Measurements from ENCODE around the gene KLF13. TPM values are rescaled to one million over a fixed set of nuclear protein-coding genes. Genes with fewer than 3 reads are reported as not detected.

KLF13 gene
- total RNA-seq, 1 donor from 2014 or later, result 65.7 TPM

- intact Hi-C loops (cut with DNase I), result loop anchor here (2.0 to 10.0 kb wide), 4 partner anchors 64 to 157 kb away; no protein-coding TSS in a partner anchor
- ATAC-seq (ENCODE audit: poor library complexity) (peak; percentile 7), DNase-seq (peak; percentile 84)
These were observed 1.2 kb downstream of the KLF13 start for GRCh38 chr15:31327669-31328427.

- DNase-seq, result peak; percentile 74
- ATAC-seq (ENCODE audit: poor library complexity), result no peak
- intact Hi-C loops (cut with DNase I), result loop anchor here (5.0 to 10.0 kb wide), 3 partner anchors 64 to 156 kb away; no protein-coding TSS in a partner anchor
These were observed 1.9 kb downstream of the KLF13 start for GRCh38 chr15:31328428-31328968.

DNA sequence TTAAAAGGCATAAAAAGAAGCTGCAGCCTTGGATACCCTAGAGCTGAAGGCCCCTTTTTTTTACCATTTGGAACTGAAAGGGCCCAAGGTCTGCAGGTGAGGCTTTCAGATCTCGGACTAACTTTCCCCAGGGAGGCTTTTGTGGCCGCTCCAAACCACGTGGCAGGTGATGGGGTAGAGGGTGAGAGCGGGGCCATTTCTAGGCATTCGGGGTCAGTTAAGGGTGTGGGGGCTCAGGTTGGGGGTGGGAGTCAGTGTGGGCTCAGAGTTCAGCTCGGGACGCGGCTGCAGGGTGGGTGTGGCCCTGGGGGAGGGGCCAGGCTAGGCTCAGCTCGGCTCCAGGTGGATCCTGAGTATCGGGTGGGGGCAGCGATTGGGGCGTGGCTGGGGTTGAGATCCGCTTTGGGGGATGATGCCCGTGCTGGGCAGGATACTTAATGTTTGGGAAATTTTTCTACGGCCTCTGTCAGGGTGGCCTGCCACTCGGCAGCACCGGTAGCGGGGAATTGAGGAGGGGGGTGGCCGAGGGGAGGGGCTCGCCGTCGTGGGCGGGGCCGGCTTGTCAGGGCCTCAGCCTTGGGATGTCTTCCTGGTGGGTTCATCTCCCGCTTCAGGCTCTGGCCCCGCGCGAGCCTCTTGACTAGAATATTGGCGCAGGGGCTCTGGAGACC is 2.5 kb downstream of the KLF13 start:
- ATAC-seq (ENCODE audit: poor library complexity) (no peak), DNase-seq (no peak)
- intact Hi-C loops (cut with DNase I), result loop anchor here (5.0 to 10.0 kb wide), 3 partner anchors 63 to 156 kb away; no protein-coding TSS in a partner anchor

- no peak for ATAC-seq (ENCODE audit: poor library complexity)
- no peak for DNase-seq
- intact Hi-C loops (cut with DNase I), result loop anchor here (5.0 to 10.0 kb wide), 3 partner anchors 63 to 155 kb away; no protein-coding TSS in a partner anchor
These were observed 3.0 kb downstream of the KLF13 start for GRCh38 chr15:31329640-31330010.

DNA sequence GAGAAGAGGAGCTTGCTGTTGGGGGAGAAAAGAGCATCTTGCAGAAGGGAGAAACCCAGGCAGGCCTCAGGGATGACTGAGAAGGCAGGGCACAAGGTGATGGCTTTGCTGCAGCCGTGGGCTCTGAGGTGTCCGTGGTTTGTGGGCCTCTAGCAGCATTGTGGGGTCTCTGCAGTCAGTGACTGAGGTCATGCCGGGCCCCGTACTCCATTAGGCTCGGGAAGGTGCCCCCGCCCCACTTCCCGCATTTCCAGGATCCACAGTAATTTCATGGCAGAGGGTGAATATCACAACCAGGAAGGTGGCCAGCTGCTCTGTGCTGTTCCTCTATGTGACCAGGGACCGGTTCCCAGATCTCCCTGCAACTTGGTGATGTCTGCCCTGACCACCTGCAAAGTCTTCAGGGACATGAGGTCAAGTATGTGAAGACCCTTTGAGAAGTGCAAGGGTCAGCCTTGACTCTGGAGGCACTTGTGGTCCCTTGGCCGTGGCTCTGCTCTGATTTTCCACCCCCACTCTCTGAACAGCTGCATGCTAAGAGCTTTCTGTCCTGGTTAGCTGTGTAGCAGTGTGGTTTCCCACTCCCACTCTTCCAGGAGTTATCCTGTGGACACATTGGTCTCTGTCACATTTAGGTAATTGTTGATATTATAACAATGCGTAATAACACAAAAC is 3.6 kb downstream of the KLF13 start:
- intact Hi-C loops (cut with DNase I), result no loop called here
- ATAC-seq (ENCODE audit: poor library complexity) (no peak), DNase-seq (no peak)

- intact Hi-C loops (cut with DNase I), result no loop called here
- ATAC-seq (ENCODE audit: poor library complexity) (no peak), DNase-seq (peak; percentile 76)
These were observed 4.2 kb downstream of the KLF13 start for GRCh38 chr15:31330836-31331235.

GRCh38 chr15:31331389-31331788 is 4.8 kb downstream of the KLF13 start:
- no peak for DNase-seq
- intact Hi-C loops (cut with DNase I), result no loop called here
- no peak for ATAC-seq (ENCODE audit: poor library complexity)

GRCh38 chr15:31332020-31332680 is 5.5 kb downstream of the KLF13 start:
- intact Hi-C loops (cut with DNase I), result no loop called here
- ATAC-seq (ENCODE audit: poor library complexity) (no peak), DNase-seq (no peak)

- DNase-seq, result no peak
- intact Hi-C loops (cut with DNase I), result no loop called here
- ATAC-seq (ENCODE audit: poor library complexity), result no peak
These were observed 6.0 kb downstream of the KLF13 start for GRCh38 chr15:31332681-31333071.

- intact Hi-C loops (cut with DNase I), result no loop called here
- no peak for ATAC-seq (ENCODE audit: poor library complexity)
- DNase-seq, result no peak
These were observed 6.5 kb downstream of the KLF13 start for GRCh38 chr15:31333119-31333518.

DNA sequence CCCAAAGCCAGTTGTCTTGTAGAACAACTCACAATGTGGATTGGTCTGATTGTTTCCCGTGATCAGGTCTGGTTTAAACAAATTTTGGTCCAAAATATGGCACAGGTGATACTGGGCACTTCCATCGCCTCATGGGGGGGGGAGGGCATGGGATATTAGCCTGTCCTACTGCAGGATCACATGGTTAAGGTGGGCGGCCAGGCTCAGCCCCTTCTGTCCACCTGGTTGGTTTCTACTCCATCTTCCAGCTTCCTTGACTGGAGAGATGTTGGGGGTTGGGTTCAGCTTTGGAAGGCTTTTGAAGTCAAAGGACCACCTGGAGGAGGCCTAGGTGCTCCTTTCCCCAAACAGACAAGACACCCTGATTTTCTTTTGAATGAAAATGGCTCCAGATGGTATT is 7.2 kb downstream of the KLF13 start:
- DNase-seq, result no peak
- ATAC-seq (ENCODE audit: poor library complexity), result no peak
- intact Hi-C loops (cut with DNase I), result no loop called here

GRCh38 chr15:31335989-31336592 is 9.5 kb downstream of the KLF13 start:
- DNase-seq (no peak), ATAC-seq (ENCODE audit: poor library complexity) (peak; percentile 1)

DNA sequence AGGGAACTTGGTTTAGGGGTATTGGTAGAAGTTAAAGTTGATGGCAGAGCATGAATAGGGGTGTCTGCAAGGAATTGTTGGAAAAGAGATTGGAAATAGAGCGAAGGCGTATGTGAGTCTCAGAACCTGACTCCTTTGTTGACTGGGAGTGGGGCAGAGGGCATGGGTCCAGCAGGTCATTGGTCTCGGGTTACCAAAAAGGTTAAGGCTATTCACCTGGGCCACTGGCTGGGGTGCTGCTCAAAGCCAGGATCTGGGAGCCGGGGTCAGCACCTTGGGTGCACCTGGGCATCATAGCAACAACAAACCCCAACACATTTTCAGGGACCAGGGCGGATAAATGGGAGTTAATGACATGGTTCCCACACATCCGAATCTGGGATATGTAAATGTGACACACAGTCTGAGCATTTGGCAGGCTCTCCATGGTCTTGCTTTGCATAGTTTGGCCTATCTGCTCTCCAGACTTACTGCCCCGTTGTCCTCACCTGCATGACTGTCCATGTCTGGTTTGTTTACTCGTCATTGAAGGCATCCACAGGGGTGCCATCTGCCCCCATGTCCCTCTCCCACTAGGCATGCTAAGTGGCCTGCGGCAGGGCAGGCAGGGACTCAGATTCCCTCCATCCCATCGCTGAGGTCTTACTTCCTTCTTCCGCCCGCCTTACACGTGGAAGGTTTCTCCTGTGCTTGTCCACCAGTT is 10.1 kb downstream of the KLF13 start:
- intact Hi-C loops (cut with DNase I), result no loop called here
- no peak for ATAC-seq (ENCODE audit: poor library complexity)
- no peak for DNase-seq

More at GRCh38 chr15:31335989-31336592, 9.5 kb downstream of the KLF13 start:
- intact Hi-C loops (cut with DNase I), result no loop called here

DNA sequence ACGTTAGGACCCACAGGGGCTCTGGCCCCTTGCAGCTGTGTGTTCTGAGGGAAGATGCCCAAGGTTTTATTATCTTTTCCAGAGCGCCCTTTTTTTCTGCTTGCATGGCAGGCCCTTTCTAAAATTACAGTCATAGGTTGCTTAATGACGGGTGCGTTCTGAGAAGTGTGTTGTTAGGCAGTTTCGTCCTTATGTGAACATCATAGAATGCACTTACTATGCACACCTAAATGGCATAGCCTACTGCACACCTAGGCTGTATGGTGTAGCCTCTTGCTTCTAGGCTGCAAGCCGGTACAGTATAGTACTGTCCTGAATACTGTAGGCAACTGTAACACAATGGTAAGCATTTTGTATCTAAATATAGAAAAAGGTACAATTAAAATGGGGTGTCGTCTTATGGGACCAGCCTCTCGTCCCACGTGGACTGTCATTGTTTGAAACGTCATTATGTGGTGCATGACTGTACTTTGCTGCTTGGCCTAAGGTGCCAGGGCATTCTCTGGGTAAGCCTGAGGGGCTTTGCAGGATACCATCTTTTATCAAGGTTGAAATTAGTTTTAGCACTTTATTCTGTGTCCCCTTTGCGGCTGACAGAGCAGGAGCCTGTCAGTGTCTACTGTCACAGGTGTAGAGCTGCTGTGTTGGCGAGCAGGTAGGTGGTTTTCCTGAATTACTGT is 10.9 kb downstream of the KLF13 start:
- intact Hi-C loops (cut with DNase I), result no loop called here
- no peak for ATAC-seq (ENCODE audit: poor library complexity)
- no peak for DNase-seq

DNA sequence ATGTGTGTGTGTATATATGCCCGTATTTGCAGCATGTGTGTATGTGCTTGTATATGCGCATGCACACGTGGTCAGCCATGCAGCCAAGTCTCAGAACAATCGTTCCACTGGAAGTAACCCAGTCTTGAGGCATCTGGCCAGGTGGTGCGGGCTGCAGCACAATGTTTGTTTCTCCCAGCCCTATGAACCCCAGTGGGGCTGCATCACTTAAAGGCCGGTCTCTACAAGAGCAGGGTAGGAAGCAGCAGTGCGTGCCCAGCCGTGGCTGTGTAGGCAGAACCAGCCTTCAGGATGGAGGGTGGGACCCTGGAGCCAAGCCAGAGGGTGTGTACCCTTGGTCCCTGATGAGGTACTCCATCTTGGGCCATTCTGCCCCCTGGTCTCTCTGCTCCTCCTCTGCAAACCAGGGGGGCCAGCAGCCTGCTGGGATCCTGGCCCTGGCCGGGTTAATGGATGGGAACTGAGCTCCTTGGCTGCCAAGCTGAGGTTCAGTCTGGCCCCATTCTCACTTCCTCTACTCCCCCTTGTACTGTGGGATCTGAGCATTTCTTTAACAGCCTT is 11.8 kb downstream of the KLF13 start:
- DNase-seq (peak; percentile 73), ATAC-seq (ENCODE audit: poor library complexity) (peak; percentile 32)
- intact Hi-C loops (cut with DNase I), result no loop called here

DNA sequence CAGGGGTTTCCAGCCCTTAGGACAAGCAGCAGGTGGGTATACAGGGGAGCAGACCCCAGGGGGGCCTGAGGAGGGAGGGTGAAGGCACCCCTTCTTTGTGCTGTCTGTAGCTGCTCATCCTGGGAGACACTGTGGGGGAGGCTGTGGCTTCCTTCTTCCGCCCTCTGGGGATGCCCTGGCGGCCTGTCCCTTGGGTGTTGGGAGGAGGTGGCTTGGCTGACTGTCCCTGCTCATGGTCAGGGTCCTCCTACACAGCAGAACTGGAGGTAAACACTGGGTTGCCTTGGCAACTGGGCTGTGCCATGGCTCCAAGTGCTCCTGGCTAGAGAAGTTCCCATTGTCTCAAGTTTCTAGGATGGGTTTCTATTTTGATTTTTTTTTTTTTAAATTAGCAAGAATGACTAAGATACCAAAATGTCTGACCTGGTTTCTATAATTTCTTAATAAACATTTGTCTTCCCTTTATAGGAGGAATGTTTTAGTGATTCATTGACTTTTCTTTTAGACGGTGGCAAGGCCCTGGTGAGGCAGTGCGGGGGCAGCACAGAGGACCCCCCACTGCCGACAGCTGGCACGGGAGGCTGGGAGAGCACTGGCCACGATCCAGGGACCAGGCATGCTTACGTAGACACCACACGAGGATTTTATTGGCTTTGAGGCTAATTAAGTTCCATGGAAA is 12.4 kb downstream of the KLF13 start:
- intact Hi-C loops (cut with DNase I), result no loop called here
- ATAC-seq (ENCODE audit: poor library complexity) (peak; percentile 59), DNase-seq (peak; percentile 87)

DNA sequence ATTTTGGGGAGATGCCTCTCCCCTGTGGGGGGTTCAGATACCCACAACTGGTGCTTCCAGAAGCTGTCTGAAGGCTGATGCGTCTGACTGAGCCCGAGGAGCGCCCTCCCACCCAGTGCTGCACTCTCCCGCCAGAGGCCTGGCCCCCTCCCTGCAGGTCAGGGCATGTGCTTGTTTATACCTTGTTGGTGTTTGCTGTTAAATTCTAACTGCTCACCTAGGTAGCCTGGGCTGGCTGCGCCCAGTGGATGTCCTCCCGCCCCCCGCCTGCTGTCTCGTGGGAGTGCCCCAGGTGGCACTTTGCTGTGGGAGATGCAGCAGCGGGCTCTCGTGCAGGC is 12.9 kb downstream of the KLF13 start:
- no peak for DNase-seq
- intact Hi-C loops (cut with DNase I), result no loop called here
- no peak for ATAC-seq (ENCODE audit: poor library complexity)
